ENCODE data around the gene SLC29A1. TPM values are rescaled to one million over a fixed set of nuclear protein-coding genes. Genes with fewer than 3 reads are reported as not detected.

Gene SLC29A1
- total and polyA plus RNA-seq, 4 donors: 15.1 to 67.2 (median 16.7) TPM

- Histone ChIP-seq H3K4me1 (ENCODE audit: control insufficient read depth in 4 of 4, insufficient read depth in 4 of 4, low read length in 3 of 4) (peaks cover 16 to 41% (median 35%) of the 10 kb centered on the region in 4 donors), H3K9me3 (ENCODE audit: control insufficient read depth in 4 of 4, low read length in 3 of 4) (no peaks in the 10 kb centered on the region), H3K36me3 (ENCODE audit: control insufficient read depth in 4 of 4, insufficient read depth in 3 of 4, low read depth in 1 of 4, low read length in 3 of 4) (no peaks in the 10 kb centered on the region), H3K4me3 (ENCODE audit: low read depth in 1 of 3, low read length in 3 of 3) (peak overlapping the region; percentile 49 to 71 (median 49)), H3K27me3 (ENCODE audit: control insufficient read depth in 4 of 4, insufficient read depth in 4 of 4, low read length in 3 of 4) (no peaks in the 10 kb centered on the region), H3K9ac (ENCODE audit: low read depth in 1 of 2, low read length in 2 of 2) (peak overlapping the region; percentile 75), H3K27ac (ENCODE audit: low read depth in 1 of 2, low read length in 2 of 2) (peak overlapping the region; percentile 97 to 99)
- no peak for TF ChIP-seq YY1 (IDR thresholded peaks at IDR 0.05)
- TF ChIP-seq JUND (IDR thresholded peaks at IDR 0.05): no peak
- TF ChIP-seq CTCF (IDR thresholded peaks at IDR 0.05; ENCODE audit: low read depth, low read length, missing input control): peak; percentile 90
- TF ChIP-seq HNF4A (conservative IDR thresholded peaks at IDR 0.05): no peak
- TF ChIP-seq MAX (IDR thresholded peaks at IDR 0.05): no peak
- TF ChIP-seq NR2F2 (IDR thresholded peaks at IDR 0.05): no peak
- no peak for TF ChIP-seq EGR1 (IDR thresholded peaks at IDR 0.05; ENCODE audit: low read depth in 2 of 2)
- TF ChIP-seq FOXA1 (IDR thresholded peaks at IDR 0.05): no peak
- no peak for TF ChIP-seq SP1 (IDR thresholded peaks at IDR 0.05)
- peak; percentile 71 to 79 for TF ChIP-seq RAD21 (IDR thresholded peaks at IDR 0.05)
- TF ChIP-seq TAF1 (conservative IDR thresholded peaks at IDR 0.05): no peak
- TF ChIP-seq ATF3 (IDR thresholded peaks at IDR 0.05): no peak
- peak; percentile 87 for DNase-seq (ENCODE audit: low spot score)
- WGBS: 1% methylated on average over 42 of the region's 42 CpGs
Observed at GRCh38 chr6:44237813-44238433, 14.5 kb downstream of the SLC29A1 start.

GRCh38 chr6:44238687-44239350 is 15.4 kb downstream of the SLC29A1 start:
- no peak for DNase-seq (ENCODE audit: low spot score)
- peaks cover 11 to 32% (median 26%) of the 10 kb centered on the region in 4 donors for H3K4me1 ChIP-seq (ENCODE audit: control insufficient read depth in 4 of 4, insufficient read depth in 4 of 4, low read length in 3 of 4)
- H3K4me3 ChIP-seq (ENCODE audit: low read depth in 1 of 3, low read length in 3 of 3): no peak overlapping the region
- WGBS: 84% methylated on average over 7 of the region's 7 CpGs
- no peak overlapping the region for H3K9ac ChIP-seq (ENCODE audit: low read depth in 1 of 2, low read length in 2 of 2)
- H3K9me3 ChIP-seq (ENCODE audit: control insufficient read depth in 4 of 4, low read length in 3 of 4): no peaks in the 10 kb centered on the region
- H3K36me3 ChIP-seq (ENCODE audit: control insufficient read depth in 4 of 4, insufficient read depth in 3 of 4, low read depth in 1 of 4, low read length in 3 of 4): no peaks in the 10 kb centered on the region
- H3K27me3 ChIP-seq (ENCODE audit: control insufficient read depth in 4 of 4, insufficient read depth in 4 of 4, low read length in 3 of 4): no peaks in the 10 kb centered on the region
- H3K27ac ChIP-seq (ENCODE audit: low read depth in 1 of 2, low read length in 2 of 2): peak overlapping the region in 1 of 2 donors; percentile 97
- TF ChIP-seq REST (IDR thresholded peaks at IDR 0.05) (no peak), YY1 (IDR thresholded peaks at IDR 0.05) (no peak), CTCF (IDR thresholded peaks at IDR 0.05; ENCODE audit: low read depth, low read length, missing input control) (no peak)
